Mesenchymal stem cell (in vitro differentiated cells and primary cell): ENCODE results near the gene PEMT.

ENCODE experiments used
- DNase-seq: peaks from one replicate; pipeline ENCODE4 v3.0.0-alpha.2; 2013
- H2AFZ ChIP-seq: one replicate; pipeline ENCODE4 v1.6.1; 2013; ENCODE audit warnings: low read depth, mild to moderate bottlenecking, control low read depth, inconsistent platforms, low read length, moderate library complexity
- H2AK5ac ChIP-seq: 2 replicates; pipeline ENCODE4 v1.6.1; 2013; ENCODE audit warnings: low read length, moderate library complexity, mild to moderate bottlenecking, inconsistent platforms; ENCODE audit not compliant: severe bottlenecking
- H2BK120ac ChIP-seq: one replicate; pipeline ENCODE4 v1.6.1; 2013; ENCODE audit warnings: low read depth, mild to moderate bottlenecking, inconsistent platforms, low read length, moderate library complexity
- H2BK12ac ChIP-seq, 2 experiments: one replicate each; pipeline ENCODE4 v1.6.1; 2013; ENCODE audit warnings: inconsistent platforms in 2 of 2, low read length in 2 of 2, mild to moderate bottlenecking in 2 of 2, moderate library complexity in 2 of 2, control low read depth in 1 of 2
- H2BK15ac ChIP-seq: one replicate; pipeline ENCODE4 v1.6.1; 2013; ENCODE audit warnings: mild to moderate bottlenecking, low read depth, inconsistent platforms; ENCODE audit not compliant: poor library complexity, severe bottlenecking
- H2BK5ac ChIP-seq: 2 replicates; pipeline ENCODE4 v1.6.1; 2013; ENCODE audit warnings: low read depth, mild to moderate bottlenecking, low read length, control low read depth, inconsistent platforms; ENCODE audit not compliant: poor library complexity, severe bottlenecking
- H3K14ac ChIP-seq, 2 experiments: one replicate each; pipeline ENCODE4 v1.6.1; 2013; ENCODE audit warnings: inconsistent platforms in 2 of 2, low read length in 2 of 2, control low read depth in 1 of 2, mild to moderate bottlenecking in 1 of 2, moderate library complexity in 1 of 2
- H3K18ac ChIP-seq, 2 experiments: one replicate each; pipeline ENCODE4 v1.6.1; 2013; ENCODE audit warnings: inconsistent platforms in 2 of 2, low read length in 2 of 2, control low read depth in 1 of 2, low read depth in 1 of 2, mild to moderate bottlenecking in 1 of 2
- H3K23ac ChIP-seq, 2 experiments: one replicate each; pipeline ENCODE4 v1.6.1; 2013; ENCODE audit warnings: inconsistent platforms in 2 of 2, low read length in 2 of 2, mild to moderate bottlenecking in 2 of 2, moderate library complexity in 2 of 2, control low read depth in 1 of 2
- H3K27ac ChIP-seq: 2 replicates; pipeline ENCODE4 v1.5.1; 2013; ENCODE audit warnings: mild to moderate bottlenecking, moderate library complexity, low read length, control low read depth, inconsistent platforms; ENCODE audit not compliant: poor library complexity, severe bottlenecking
- H3K27me3 ChIP-seq, 2 experiments: 2 replicates each; pipeline versions ENCODE4 v1.6.1 to v1.7.0; 2013; ENCODE audit warnings: low read length in 2 of 2, mild to moderate bottlenecking in 2 of 2, moderate library complexity in 2 of 2, control low read depth in 1 of 2, inconsistent platforms in 1 of 2; ENCODE audit not compliant: control insufficient read depth in 1 of 2, insufficient read depth in 1 of 2
- H3K36me3 ChIP-seq, 2 experiments: 2 replicates each; pipeline versions ENCODE4 v1.6.1 to v1.7.0; 2013; ENCODE audit warnings: low read length in 2 of 2, control low read depth in 1 of 2, inconsistent platforms in 1 of 2, low read depth in 1 of 2, mild to moderate bottlenecking in 1 of 2; ENCODE audit not compliant: insufficient read depth in 2 of 2, control insufficient read depth in 1 of 2
- H3K4ac ChIP-seq, 2 experiments: one replicate each; pipeline ENCODE4 v1.6.1; 2013; ENCODE audit warnings: inconsistent platforms in 2 of 2, low read length in 2 of 2, mild to moderate bottlenecking in 2 of 2, moderate library complexity in 2 of 2, control low read depth in 1 of 2, low read depth in 1 of 2
- H3K4me1 ChIP-seq: 2 replicates; pipeline ENCODE4 v1.6.1; 2013; ENCODE audit warnings: low read depth, low read length, control low read depth; ENCODE audit not compliant: control insufficient read depth, insufficient read depth
- H3K4me2 ChIP-seq: 2 replicates; pipeline ENCODE4 v1.6.1; 2013; ENCODE audit warnings: low read length, mild to moderate bottlenecking, inconsistent platforms; ENCODE audit not compliant: poor library complexity, severe bottlenecking
- H3K4me3 ChIP-seq, 2 experiments: 2 replicates each; pipeline versions ENCODE4 v1.5.1 to v1.7.0; 2013; ENCODE audit warnings: low read length in 2 of 2, mild to moderate bottlenecking in 2 of 2, control low read depth in 1 of 2, low read depth in 1 of 2; ENCODE audit not compliant: insufficient read depth in 1 of 2
- H3K79me1 ChIP-seq: replicated peaks from 2 replicates; pipeline ENCODE4 v1.6.1; 2013; ENCODE audit warnings: mild to moderate bottlenecking, control low read depth, low read length, inconsistent platforms; ENCODE audit not compliant: poor library complexity, severe bottlenecking
- H3K9ac ChIP-seq: 2 replicates; pipeline ENCODE4 v1.7.0; 2013; ENCODE audit warnings: mild to moderate bottlenecking, low read length, moderate library complexity
- H3K9me3 ChIP-seq: 2 replicates; pipeline ENCODE4 v1.7.0; 2013; ENCODE audit warnings: mild to moderate bottlenecking, low read length; ENCODE audit not compliant: control insufficient read depth
- H4K8ac ChIP-seq: one replicate; pipeline ENCODE4 v1.6.1; 2013; ENCODE audit warnings: inconsistent platforms, mild to moderate bottlenecking, low read length, moderate library complexity
- H4K91ac ChIP-seq: one replicate; pipeline ENCODE4 v1.6.1; 2013; ENCODE audit warnings: mild to moderate bottlenecking, low read length, inconsistent platforms
- WGBS: methylation state at CpG from one replicate; pipeline ENCODE4 v1.1.7; 2013; ENCODE audit warnings: mixed read lengths; 5-methylcytosine and 5-hydroxymethylcytosine counted together

Gene PEMT

DNA sequence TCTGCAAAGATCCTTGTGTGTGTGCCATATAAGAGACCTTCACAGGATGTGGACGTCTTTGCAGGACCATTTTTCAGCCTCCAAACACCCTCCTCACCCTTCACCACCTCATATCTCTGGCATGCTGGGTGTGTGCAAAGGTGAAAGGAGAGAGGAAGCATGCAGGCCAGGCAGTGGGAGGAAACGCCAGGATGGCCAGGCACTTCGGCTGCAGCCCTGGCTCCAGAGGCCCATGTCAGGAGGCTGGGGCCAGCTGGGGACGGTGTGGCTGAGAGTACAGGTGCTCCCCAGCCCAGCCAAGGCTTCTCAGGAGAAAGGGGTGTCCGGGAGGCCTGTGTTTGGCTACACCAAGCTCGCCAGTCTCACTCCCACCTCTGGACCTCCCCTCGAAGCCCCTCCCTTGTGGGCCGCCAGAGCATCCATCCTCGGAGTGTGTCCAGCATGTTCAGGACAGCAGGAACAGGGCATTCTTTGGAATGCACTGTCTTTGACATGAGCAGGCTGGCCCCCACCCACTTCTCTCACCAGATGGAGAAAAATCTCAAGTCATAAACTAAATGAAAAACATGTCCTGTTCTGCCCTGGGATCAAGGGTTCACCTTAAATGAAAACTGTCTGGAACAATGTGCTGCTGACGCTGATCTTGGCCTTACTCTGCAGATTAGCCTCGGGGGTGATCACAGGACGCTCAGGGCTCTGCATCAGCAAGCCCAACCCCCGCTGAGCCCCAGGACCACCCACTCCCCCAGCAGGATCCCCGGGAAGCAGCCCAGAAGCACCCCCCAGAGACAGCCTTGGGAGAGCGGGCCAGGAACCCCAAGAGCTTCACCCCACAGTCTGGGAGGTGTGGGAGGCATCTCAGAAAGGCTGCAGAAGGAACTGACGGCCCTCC is 15.9 kb downstream of the PEMT start:
- 89% methylated on average over 15 of the region's 16 CpGs for WGBS
- no peak overlapping the region for H3K23ac ChIP-seq
- H2BK15ac ChIP-seq, result no peak overlapping the region
- no peak for DNase-seq
- H4K91ac ChIP-seq, result no peak overlapping the region
- peaks cover 25% of the 10 kb centered on the region for H3K4me1 ChIP-seq
- no peak overlapping the region for H3K14ac ChIP-seq
- H3K9ac ChIP-seq, result peak overlapping the region; percentile 15
- H3K27me3 ChIP-seq, result no peaks in the 10 kb centered on the region
- H2BK12ac ChIP-seq, result no peak overlapping the region
- no peak overlapping the region for H2AFZ ChIP-seq
- H3K79me1 ChIP-seq, result peaks cover 5% of the 10 kb centered on the region
- H3K36me3 ChIP-seq, result peaks cover 0 to 23% of the 10 kb centered on the region in 2 experiments
- H3K4ac ChIP-seq, result no peak overlapping the region
- H3K4me2 ChIP-seq, result no peak overlapping the region
- H3K18ac ChIP-seq, result no peak overlapping the region
- no peak overlapping the region for H3K27ac ChIP-seq
- H4K8ac ChIP-seq, result peak overlapping the region; percentile 73
- H2AK5ac ChIP-seq, result no peak overlapping the region
- H3K4me3 ChIP-seq, result peak overlapping the region in 1 of 2 experiments; percentile 2
- no peak overlapping the region for H2BK5ac ChIP-seq
- no peaks in the 10 kb centered on the region for H3K9me3 ChIP-seq
- H2BK120ac ChIP-seq, result no peak overlapping the region

DNA sequence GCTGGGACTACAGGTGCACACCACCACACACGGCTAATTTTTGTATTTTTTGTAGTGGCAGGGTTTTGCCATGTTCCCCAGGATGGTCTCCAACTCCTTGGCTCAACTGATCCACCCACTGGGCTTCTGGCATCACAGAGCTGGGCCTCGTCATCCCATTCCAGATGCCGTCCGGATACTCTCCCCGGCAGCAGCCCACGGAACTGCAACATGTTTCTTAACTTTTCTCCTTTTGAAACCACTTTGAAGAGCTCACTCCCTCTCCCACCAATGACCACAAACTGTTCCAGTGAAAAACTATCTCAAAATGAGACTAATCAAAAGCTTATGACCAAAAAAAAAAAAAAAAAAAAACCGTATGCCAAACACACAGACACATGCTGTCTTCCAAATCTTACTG is 17.6 kb downstream of the PEMT start:
- Histone ChIP-seq H2BK12ac (no peak overlapping the region), H3K4me2 (no peak overlapping the region), H2AK5ac (no peak overlapping the region), H3K79me1 (peaks cover 1% of the 10 kb centered on the region), H3K14ac (no peak overlapping the region), H4K8ac (no peak overlapping the region), H3K36me3 (peaks cover 0 to 28% of the 10 kb centered on the region in 2 experiments), H3K4ac (no peak overlapping the region), H4K91ac (no peak overlapping the region), H3K27me3 (no peaks in the 10 kb centered on the region), H3K27ac (no peak overlapping the region), H2BK15ac (no peak overlapping the region), H2BK5ac (no peak overlapping the region), H3K4me3 (no peak overlapping the region), H2AFZ (no peak overlapping the region), H3K9ac (peak overlapping the region; percentile 38), H3K9me3 (no peaks in the 10 kb centered on the region), H3K18ac (no peak overlapping the region), H3K4me1 (peaks cover 22% of the 10 kb centered on the region), H3K23ac (no peak overlapping the region), H2BK120ac (no peak overlapping the region)
- DNase-seq, result no peak
- WGBS, result 97% methylated on average over 6 of the region's 7 CpGs

GRCh38 chr17:17572010-17572785 is 19.3 kb downstream of the PEMT start:
- Histone ChIP-seq H3K79me1 (peaks cover 5% of the 10 kb centered on the region), H3K9ac (no peak overlapping the region), H3K4me3 (no peak overlapping the region), H2AFZ (no peak overlapping the region), H3K4ac (no peak overlapping the region), H2BK15ac (no peak overlapping the region), H2BK120ac (no peak overlapping the region), H3K4me1 (peaks cover 18% of the 10 kb centered on the region), H3K14ac (no peak overlapping the region), H2AK5ac (no peak overlapping the region), H3K18ac (no peak overlapping the region), H3K27me3 (no peaks in the 10 kb centered on the region), H2BK12ac (no peak overlapping the region), H3K4me2 (no peak overlapping the region), H3K23ac (no peak overlapping the region), H3K9me3 (no peaks in the 10 kb centered on the region), H4K8ac (no peak overlapping the region), H4K91ac (no peak overlapping the region), H3K27ac (no peak overlapping the region), H2BK5ac (no peak overlapping the region), H3K36me3 (peaks cover 0 to 28% of the 10 kb centered on the region in 2 experiments)
- WGBS, result 87% methylated on average over 15 of the region's 15 CpGs
- DNase-seq, result no peak
